ENCODE results near the gene PATE1. TPM values are rescaled to one million over a fixed set of nuclear protein-coding genes. Genes with fewer than 3 reads are reported as not detected.
"Not testable (repeated sequence)": the region's sequence is repeated elsewhere in the genome, so short reads cannot be mapped to it uniquely, and the experiment has no call there.

The PATE1 gene, protein sequence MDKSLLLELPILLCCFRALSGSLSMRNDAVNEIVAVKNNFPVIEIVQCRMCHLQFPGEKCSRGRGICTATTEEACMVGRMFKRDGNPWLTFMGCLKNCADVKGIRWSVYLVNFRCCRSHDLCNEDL
- not detected for total RNA-seq

DNA sequence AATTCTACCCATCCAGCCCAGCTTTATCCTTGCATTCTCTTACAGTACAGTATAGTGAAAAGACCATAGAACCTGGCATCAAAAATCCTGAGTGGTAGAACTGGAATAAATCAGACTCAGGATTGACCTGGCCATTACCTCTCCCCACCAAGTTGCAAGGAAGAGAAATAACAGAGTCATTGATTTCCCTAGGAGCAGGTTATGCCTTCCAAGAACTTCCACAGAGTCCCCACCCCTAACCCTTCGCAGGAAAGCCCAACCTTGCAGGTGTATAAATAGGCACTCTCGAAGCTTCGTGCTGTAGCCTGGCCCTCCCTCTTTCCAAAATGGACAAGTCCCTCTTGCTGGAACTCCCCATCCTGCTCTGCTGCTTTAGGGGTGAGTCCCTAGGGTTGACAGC lies at the start of gene PATE1:
TSS of gene PATE1 (plus strand) at position 301 of the 400 bp plus-strand sequence. CDS start at position 327, 26 bp downstream.
- Mint-ChIP-seq H3K36me3 (no peaks in the 10 kb centered on the region), H3K27ac (no peak within 1 kb of the TSS), H3K4me1 (no peaks in the 10 kb centered on the region), H3K27me3 (peaks cover 14% of the 10 kb centered on the region), H3K4me3 (no peak within 1 kb of the TSS), H3K9me3 (no peaks in the 10 kb centered on the region)
- no peak for DNase-seq

DNA sequence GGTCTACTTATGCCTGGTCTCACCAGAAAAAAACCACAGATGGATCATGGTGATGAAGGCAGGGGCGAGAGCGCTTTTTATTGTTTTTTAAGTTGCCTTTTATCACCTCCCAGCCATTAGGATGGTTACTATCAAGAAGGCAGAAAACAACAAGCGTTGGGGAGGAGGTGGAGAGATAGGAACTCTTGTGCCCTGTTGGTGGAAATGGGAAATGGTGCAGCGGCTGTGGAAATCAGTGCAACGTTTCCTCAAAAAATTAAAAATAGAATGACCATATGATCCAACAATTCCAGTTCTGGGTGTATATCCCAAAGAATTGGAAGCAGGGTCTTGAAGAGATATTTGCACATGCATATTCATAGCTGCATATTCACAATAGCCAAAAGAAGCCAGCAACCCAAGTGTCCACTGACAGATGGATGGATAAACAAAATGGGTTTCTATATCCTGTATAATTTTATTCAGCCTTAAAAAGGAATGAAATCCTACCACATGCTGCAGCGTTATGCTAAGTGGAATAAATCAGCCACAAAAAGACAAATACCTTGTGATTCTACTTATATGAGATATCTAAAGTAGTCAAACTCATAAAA lies 45.0 kb upstream of the PATE1 start:
- peaks cover 23% of the 10 kb centered on the region for H3K27me3 Mint-ChIP-seq
- H3K4me3 Mint-ChIP-seq: no peak overlapping the region
- no peak for DNase-seq
- no peak overlapping the region for H3K27ac Mint-ChIP-seq
- no peaks in the 10 kb centered on the region for H3K36me3 Mint-ChIP-seq
- H3K9me3 Mint-ChIP-seq: no peaks in the 10 kb centered on the region
- no peaks in the 10 kb centered on the region for H3K4me1 Mint-ChIP-seq

DNA sequence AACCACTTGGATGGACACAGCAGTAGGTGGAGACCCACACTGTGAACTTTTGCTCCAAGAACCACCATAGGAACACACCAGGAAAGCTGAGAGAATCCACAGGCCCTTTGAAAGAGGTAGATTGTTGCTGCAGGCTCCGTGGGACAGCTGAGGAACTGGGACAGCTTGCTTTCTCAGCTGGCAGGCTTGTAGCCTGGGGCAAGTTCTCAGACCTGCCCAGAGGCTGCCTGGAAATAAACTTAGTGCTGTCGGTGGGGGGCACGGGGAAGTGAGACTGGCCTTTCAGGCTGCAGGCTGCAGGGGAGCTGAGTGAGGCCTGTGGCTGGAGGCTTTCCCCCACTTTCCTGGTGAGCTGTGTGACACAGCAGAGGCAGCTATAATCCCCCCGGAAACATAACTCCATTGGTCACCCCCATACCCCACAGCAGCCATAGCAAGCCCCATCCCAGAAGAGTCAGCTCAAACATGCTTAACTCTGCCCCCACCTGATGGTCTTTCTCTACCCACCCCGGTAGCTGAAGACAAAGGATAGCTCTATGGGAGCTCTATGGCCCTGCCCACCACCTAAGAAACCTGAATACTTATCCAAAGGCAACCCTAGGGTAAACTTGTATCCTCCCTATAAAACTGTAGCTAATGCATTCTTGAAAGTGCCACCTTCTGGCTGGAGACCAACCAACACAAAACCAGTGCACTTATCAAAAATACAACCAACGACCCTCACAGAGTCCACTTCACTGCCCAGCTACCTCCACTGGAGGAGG lies 44.0 kb upstream of the PATE1 start:
- Mint-ChIP-seq H3K27ac (no peak overlapping the region), H3K9me3 (no peaks in the 10 kb centered on the region), H3K36me3 (no peaks in the 10 kb centered on the region), H3K27me3 (peaks cover 26% of the 10 kb centered on the region), H3K4me1 (no peaks in the 10 kb centered on the region), H3K4me3 (no peak overlapping the region)
- no peak for DNase-seq

DNA sequence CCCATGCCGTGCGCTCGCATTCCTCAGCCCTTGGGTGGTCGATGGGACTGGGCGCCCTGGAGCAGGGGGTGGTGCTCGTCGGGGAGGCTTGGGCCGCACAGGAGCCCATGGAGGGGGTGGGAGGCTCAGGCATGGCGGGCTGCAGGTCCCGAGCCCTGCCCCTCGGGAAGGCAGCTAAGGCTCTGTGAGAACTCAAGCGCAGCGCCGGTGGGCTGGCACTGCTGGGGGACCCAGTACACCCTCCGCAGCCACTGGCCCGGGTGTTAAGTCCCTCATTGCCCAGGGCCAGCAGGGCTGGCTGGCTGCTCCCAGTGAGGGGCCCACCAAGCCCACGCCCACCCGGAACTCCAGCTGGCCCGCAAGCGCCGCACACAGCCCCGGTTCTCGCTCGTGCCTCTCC lies 41.4 kb upstream of the PATE1 start:
- peaks cover 30% of the 10 kb centered on the region for H3K27me3 Mint-ChIP-seq
- H3K36me3 Mint-ChIP-seq: not testable (repeated sequence)

DNA sequence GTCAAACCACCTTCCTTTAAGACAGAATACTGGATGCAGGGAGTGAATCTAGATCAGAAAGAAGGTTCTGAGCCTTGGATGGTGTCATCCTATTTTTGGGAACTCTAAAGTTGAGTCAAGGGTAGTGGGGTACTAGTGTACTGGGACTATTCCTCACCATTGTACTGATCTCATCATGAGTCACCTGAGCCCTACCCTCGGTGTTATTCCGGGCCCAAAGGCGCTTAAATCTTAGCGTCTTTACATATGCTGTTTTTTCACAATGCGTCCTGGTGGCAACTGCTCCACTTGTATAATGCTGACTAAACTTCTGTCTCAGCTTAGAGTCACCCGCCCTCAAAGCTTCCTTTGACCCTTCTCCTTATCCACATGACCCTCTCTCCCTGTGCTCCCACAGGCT lies 25.3 kb upstream of the PATE1 start:
- peaks cover 4% of the 10 kb centered on the region for H3K27me3 Mint-ChIP-seq
- H3K4me1 Mint-ChIP-seq: no peaks in the 10 kb centered on the region
- no peak for DNase-seq
- H3K4me3 Mint-ChIP-seq: no peak overlapping the region
- H3K9me3 Mint-ChIP-seq: no peaks in the 10 kb centered on the region
- no peak overlapping the region for H3K27ac Mint-ChIP-seq
- H3K36me3 Mint-ChIP-seq: no peaks in the 10 kb centered on the region

More for the DNA sequence above, 41.4 kb upstream of the PATE1 start:
- not testable (repeated sequence) for DNase-seq, H3K27ac Mint-ChIP-seq, H3K9me3 Mint-ChIP-seq, H3K4me1 Mint-ChIP-seq, H3K4me3 Mint-ChIP-seq

DNA sequence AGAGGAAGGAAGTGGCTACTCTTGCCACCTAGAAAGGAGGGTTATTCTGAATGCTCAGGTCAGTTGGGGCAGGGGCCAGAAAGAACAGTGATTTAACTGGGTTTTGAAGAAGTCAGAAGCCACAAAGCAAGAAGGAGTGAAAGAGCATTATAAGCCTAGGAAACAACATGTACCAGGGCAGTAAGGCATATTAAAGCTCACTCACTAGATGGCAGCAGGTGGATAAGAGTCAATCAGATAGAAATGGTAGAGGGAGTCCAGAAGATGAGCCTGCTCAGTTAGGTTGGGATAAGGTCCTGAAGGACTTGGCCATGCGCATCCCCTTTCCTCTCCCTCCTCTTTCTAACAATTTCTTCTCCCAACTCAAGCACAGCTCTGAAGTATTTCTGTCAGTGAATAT lies 22.0 kb upstream of the PATE1 start:
- no peak overlapping the region for H3K4me3 Mint-ChIP-seq
- H3K27me3 Mint-ChIP-seq: peaks cover 6% of the 10 kb centered on the region
- no peak for DNase-seq
- H3K36me3 Mint-ChIP-seq: no peaks in the 10 kb centered on the region
- H3K4me1 Mint-ChIP-seq: no peaks in the 10 kb centered on the region
- H3K9me3 Mint-ChIP-seq: no peaks in the 10 kb centered on the region
- H3K27ac Mint-ChIP-seq: no peak overlapping the region

DNA sequence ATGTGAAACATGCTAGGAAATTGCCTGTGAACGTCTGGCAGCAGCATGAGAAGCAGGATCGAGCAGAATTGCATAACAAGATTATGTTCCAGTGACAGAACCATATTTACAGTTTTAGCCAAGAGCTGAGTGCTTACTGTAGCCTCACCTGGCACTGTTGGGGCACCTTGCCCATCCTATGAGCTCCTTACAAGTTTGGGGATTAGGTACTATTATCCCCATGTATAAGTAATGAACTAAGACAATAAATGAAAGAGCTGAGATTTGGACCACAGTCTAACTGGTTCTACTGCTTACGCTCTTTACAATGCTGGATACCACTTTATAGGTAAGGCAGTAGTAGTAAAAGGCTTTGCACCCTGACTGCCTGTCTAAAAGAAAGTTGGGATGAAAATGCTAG lies 17.1 kb upstream of the PATE1 start:
- Mint-ChIP-seq H3K9me3 (no peaks in the 10 kb centered on the region), H3K4me1 (no peaks in the 10 kb centered on the region), H3K27me3 (peaks cover 7% of the 10 kb centered on the region), H3K36me3 (no peaks in the 10 kb centered on the region), H3K27ac (no peak overlapping the region), H3K4me3 (no peak overlapping the region)
- DNase-seq: no peak

DNA sequence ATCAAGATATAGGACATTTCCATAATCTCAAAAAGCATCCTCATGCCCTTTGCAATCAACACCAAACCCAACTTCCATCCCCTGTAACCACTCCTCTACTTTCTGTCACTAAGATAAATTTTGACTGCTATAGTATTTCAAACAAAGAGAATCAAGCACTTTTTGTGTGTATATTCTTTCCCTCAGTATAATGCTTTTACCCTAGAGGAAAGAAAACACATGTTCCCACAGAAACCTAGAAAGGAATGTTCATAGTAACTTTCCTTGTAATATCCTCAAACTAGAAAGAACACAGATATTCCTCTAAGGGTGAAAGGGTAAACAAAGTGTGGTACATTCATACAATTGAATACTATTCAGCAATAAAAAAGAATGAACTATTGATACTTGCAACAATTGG lies 5.5 kb upstream of the PATE1 start:
- H3K36me3 Mint-ChIP-seq: no peaks in the 10 kb centered on the region
- peaks cover 10% of the 10 kb centered on the region for H3K27me3 Mint-ChIP-seq
- H3K4me3 Mint-ChIP-seq: no peak overlapping the region
- H3K9me3 Mint-ChIP-seq: peaks cover 7% of the 10 kb centered on the region
- no peak for DNase-seq
- no peaks in the 10 kb centered on the region for H3K4me1 Mint-ChIP-seq
- no peak overlapping the region for H3K27ac Mint-ChIP-seq

DNA sequence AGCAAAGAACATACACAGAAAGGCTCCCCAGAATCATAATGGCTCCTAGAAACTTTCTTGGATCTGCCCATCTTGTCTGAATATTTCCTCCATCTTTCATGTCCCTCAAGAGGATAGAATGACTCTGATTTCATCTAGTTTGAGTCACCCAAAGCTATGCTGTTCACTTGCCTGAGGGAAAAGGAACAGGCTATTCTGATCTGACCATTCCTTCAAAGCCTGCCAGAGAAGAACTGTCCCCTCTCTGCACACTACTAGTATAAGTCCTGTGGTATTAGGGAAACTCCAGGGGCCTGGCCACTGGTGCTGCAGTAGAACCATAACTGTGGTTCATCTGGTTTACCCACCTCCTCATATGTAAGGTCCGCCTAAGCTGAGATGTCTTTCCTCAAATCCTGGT lies 2.4 kb upstream of the PATE1 start:
- H3K4me1 Mint-ChIP-seq: no peaks in the 10 kb centered on the region
- no peak overlapping the region for H3K4me3 Mint-ChIP-seq
- no peaks in the 10 kb centered on the region for H3K9me3 Mint-ChIP-seq
- peaks cover 10% of the 10 kb centered on the region for H3K27me3 Mint-ChIP-seq
- no peak overlapping the region for H3K27ac Mint-ChIP-seq
- H3K36me3 Mint-ChIP-seq: no peaks in the 10 kb centered on the region
- DNase-seq: no peak

DNA sequence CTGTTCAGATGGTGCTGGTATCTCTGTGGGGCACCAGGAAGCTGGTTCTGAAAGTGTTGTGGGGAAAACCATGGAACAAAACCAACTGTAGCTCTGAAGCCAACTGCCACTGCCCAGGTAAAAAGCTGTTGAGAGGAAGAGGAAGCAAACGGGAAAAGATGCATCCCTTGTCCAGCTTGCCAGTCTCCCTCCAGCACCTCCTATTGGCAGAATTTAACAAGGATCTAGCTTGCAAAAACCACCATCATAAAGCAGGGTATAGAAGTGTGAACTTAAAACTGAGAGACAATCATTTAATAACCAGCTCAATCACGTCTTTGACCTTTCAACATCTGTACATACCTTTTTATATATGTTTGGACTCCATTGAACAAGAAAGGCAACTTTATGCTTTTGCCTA lies 4.5 kb downstream of the PATE1 start:
- H3K4me3 Mint-ChIP-seq: no peak overlapping the region
- DNase-seq: no peak
- H3K4me1 Mint-ChIP-seq: no peaks in the 10 kb centered on the region
- no peak overlapping the region for H3K27ac Mint-ChIP-seq
- peaks cover 15% of the 10 kb centered on the region for H3K27me3 Mint-ChIP-seq
- H3K9me3 Mint-ChIP-seq: no peaks in the 10 kb centered on the region
- H3K36me3 Mint-ChIP-seq: no peaks in the 10 kb centered on the region

DNA sequence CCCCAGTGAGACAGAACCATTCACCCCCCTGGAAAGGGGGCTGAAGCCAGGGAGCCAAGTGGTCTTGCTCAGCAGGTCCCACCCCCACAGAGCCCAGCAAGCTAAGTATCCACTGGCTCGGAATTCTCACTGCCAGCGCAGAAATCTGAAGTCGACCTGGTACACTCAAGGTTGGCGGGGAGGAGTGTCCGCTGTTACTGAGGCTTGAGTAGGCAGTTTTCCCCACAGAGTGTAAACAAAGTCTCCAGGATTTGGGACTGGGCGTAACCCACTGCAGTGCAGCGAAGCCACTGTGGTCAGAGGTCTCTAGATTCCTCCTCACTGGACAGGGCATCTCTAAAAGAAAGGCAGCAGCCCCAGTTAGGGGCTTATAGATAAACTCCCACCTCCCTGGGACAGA lies 10.0 kb downstream of the PATE1 start:
- Mint-ChIP-seq H3K4me3 (no peak overlapping the region), H3K9me3 (peaks cover 11% of the 10 kb centered on the region), H3K27ac (no peak overlapping the region), H3K27me3 (peaks cover 21% of the 10 kb centered on the region), H3K36me3 (peaks cover 2% of the 10 kb centered on the region), H3K4me1 (no peaks in the 10 kb centered on the region)
- no peak for DNase-seq

DNA sequence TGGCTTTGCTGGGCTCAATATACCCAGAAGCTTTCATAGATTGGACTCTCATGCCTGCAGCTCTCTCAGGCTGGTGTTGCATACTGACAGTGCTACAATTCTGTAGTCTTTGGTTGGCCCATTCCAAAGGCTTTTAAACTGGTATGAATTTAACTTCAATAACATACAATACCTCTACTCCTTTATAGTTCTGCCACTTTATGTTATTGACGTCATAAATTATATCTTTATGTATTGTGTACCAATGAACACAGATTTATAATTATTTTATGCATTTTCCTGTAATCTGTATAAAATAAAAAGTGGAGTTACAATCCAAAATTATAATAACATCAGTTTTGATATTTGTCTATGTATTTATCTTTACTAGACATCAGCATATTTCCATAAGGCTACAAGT lies 16.4 kb downstream of the PATE1 start:
- peaks cover 11% of the 10 kb centered on the region for H3K9me3 Mint-ChIP-seq
- H3K36me3 Mint-ChIP-seq: peaks cover 2% of the 10 kb centered on the region
- no peaks in the 10 kb centered on the region for H3K4me1 Mint-ChIP-seq
- no peak overlapping the region for H3K4me3 Mint-ChIP-seq
- DNase-seq: no peak
- no peak overlapping the region for H3K27ac Mint-ChIP-seq
- peaks cover 11% of the 10 kb centered on the region for H3K27me3 Mint-ChIP-seq

DNA sequence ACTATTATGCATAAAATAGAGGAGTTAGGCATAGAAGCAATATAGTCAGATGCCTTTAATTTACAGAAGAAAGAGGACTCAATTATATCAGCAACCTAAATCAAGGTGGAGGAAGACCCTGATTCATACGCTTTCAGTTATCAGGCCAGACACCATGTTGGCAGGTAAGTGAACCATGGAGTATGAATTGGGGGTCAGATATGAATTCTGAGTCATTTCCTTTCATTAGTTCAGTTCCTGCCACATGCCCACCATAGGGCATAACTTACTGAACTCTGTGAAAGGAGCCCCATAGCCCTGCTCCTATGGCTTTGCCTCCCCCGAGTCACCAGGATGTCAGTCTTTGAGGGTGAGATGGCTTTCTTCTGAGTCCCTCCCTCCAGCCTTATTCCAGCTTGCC lies 17.4 kb downstream of the PATE1 start:
- no peak overlapping the region for H3K4me3 Mint-ChIP-seq
- no peak overlapping the region for H3K27ac Mint-ChIP-seq
- peaks cover 2% of the 10 kb centered on the region for H3K36me3 Mint-ChIP-seq
- no peak for DNase-seq
- H3K4me1 Mint-ChIP-seq: no peaks in the 10 kb centered on the region
- peaks cover 20% of the 10 kb centered on the region for H3K27me3 Mint-ChIP-seq
- H3K9me3 Mint-ChIP-seq: peaks cover 5% of the 10 kb centered on the region

DNA sequence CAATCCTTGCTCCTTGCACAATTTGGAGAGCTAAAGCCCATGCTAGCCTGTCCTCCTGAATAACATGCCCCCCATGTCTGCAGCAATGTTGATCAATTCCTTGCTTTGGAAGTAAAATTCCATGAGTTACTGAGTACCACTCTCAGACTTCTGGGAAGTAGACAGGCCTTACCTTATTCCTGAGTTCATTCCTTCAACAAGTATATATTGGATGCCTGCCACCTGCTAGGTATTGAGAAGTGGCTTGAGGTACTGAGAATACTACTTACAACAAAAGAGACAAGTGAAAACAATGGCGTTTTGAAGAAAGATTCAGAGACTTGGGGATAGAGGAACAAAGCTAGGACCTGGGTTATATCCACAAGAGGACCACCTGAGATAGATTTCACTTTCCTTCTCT lies 20.2 kb downstream of the PATE1 start:
- no peaks in the 10 kb centered on the region for H3K36me3 Mint-ChIP-seq
- H3K4me1 Mint-ChIP-seq: no peaks in the 10 kb centered on the region
- no peak overlapping the region for H3K4me3 Mint-ChIP-seq
- H3K9me3 Mint-ChIP-seq: no peaks in the 10 kb centered on the region
- peaks cover 25% of the 10 kb centered on the region for H3K27me3 Mint-ChIP-seq
- H3K27ac Mint-ChIP-seq: no peak overlapping the region
- DNase-seq: no peak

DNA sequence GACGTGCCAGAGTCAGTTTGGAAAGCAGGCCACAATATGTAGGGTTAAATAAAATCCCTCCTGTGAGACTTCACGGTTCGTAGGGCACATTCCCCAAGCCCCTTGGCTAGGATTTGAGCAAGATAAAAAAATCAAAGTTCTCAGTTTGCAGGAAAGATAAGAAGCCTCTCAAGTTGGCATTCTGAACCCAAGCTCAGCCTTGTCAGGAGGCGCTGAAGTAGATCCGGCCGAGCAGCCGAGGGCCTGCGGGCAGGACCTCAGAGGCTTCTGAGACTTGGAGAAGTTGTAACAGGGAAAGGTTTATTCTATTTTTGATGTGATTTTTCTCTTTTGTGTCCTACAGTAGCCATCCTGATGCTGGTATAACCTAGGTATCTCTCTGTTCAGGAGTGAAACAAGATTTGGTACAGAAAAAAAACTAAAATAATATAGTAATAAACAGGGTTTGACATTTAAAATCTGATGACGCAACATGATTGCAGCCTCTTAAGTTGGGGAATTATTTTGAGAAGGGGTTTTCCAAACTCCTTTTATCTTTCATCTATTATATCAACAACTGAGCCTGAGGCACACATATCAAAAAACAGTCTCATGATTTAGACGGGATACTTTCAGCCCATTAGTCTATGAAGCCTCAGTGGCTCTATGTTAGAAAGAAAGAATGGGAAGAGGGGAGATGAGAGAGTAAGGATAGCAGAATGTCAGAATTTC lies 22.4 kb downstream of the PATE1 start:
- no peaks in the 10 kb centered on the region for H3K9me3 Mint-ChIP-seq
- no peaks in the 10 kb centered on the region for H3K4me1 Mint-ChIP-seq
- H3K4me3 Mint-ChIP-seq: no peak overlapping the region
- H3K27me3 Mint-ChIP-seq: peaks cover 30% of the 10 kb centered on the region
- no peak overlapping the region for H3K27ac Mint-ChIP-seq
- no peak for DNase-seq
- no peaks in the 10 kb centered on the region for H3K36me3 Mint-ChIP-seq
